ENCODE data around the gene CCNYL1.

Gene CCNYL1

DNA sequence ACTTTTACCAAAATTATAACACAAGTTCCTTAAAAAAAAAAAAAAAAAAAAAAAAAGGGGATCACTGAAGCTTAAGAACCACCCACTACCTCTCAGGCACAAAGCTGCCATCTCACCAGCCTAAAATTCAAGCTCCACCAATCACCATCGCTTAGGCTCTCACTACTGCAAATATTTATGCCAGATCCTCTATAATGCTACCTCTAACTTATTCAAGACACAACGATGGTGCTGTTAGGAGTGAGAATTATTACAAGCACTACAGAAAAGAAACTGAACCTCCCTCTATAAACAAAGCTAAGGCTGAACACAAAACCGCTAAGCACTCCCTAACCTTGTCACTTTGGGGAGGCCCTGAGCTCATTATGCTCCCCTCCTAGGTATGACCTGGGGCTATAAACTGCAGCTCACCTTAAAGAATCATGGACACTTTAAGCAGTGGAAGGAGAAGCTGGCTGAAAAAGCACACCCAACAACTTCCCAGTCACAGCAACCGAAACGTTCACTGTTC, 54.7 kb downstream of the CCNYL1 start:
- DNase-seq (ENCODE audit: low read depth): no peak

DNA sequence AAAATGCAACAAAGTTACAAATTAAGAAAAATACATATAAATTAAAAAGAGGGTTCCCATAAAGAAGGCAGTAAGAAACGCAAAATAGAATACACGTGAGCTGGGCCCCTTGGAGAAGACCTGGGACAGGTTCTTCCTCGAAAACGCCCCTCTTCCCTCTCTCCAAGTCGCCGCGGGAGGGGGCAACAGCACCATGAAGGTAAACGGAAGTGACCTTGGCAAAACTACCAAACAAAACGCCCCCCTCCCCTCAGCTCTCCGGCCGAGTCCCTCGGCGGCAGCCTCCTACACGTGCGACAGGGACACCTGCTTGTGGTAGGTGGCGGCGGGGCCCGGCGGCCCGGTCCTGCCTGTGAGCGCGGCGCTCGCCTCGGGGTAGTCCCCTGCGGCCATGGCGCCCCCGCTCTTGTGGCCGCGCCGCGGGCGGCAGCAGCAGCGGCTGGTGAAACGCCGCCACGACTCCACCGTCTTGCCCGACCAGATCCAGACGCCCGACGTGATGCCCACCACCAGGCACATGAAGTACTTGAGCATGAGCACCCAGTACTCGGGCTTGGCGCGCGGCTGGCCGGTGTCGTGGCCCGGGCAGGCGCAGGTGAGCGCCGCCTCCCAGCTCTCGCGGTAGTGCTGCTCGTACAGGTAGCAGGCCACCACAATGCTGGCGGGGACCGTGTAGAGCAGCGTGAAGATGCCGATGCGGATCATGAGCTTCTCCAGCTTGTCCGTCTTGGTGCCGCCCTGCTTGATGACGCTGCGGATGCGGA, 55.4 kb downstream of the CCNYL1 start:
- DNase-seq (ENCODE audit: low read depth): no peak

- no peak for DNase-seq (ENCODE audit: low read depth)
These were observed 56.2 kb downstream of the CCNYL1 start for GRCh38 chr2:207767461-207768167.

- DNase-seq (ENCODE audit: low read depth): no peak
These were observed 56.9 kb downstream of the CCNYL1 start for GRCh38 chr2:207768168-207768865.

DNA sequence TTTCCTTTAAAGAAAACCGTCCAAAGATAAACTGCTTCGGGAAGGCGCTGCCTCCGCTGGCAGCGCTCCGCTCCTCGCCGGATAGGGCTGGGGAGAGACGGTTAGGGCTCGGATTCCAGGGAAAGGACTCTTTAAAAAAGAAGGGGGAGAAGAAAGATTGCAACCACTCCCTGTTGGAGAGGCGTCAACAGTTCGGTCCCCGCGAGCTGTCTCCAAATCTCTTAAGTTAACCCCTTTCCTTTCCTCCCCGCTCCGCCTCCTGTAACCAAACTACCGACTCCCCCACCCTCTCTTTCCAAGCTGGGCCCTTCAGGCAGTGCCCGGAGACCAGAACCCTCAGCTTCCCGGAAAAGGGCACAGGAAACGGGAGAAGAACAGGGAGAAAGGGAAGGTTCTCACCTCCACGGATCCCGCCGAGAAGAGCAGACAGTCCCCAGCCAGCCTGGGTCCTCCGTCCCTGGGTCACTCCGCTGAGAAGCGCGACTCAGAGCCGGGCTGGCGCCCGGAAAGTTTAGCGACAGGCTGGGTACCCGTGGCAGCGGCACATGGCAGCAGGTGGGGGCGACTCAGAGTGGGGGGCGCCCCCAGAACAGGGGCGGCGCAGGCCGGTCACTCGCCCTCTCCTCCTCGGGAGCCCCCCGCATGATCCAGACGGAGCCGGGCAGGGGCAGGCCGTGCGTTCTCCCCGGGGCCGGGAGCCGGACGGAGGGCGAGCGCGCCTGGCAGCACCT, 57.6 kb downstream of the CCNYL1 start:
- no peak for DNase-seq (ENCODE audit: low read depth)

DNA sequence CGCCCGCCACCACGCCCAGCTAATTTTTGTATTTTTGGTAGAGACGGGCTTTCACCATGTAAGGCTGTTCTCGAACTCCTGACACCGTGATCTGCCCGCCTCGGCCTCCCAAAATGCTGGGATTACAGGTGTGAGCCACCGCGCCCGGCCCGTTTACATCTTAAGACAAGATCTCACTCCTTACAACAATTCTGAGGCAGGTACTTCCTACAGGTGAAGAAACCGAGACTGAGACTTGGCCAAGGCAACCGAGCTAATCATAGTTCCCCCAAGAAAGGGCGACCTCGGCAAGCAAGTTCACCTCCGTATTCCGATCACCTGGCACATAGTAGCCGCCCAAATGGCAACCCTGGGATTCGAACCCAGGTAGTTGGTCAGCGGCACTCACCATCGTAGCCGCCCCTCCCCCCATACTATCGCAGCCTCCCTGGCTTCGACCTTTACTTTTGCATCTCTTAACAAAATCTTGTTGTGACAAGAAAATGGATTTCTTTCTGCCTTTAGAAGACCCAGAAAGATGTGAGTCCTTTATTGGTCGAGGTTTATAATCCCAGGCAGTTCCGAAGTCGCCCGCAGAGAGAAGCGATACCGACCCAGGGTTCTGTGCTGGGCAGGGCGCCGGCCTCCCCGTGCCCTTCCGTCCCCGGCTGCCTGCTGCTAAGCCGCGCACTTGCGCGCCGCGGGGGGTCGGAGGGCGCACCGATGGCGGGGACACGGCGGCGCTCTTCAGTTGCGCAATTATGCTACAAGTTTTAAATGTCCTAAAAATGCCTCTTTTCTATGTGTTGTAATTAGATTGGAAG, 59.4 kb downstream of the CCNYL1 start:
- no peak for DNase-seq (ENCODE audit: low read depth)

DNA sequence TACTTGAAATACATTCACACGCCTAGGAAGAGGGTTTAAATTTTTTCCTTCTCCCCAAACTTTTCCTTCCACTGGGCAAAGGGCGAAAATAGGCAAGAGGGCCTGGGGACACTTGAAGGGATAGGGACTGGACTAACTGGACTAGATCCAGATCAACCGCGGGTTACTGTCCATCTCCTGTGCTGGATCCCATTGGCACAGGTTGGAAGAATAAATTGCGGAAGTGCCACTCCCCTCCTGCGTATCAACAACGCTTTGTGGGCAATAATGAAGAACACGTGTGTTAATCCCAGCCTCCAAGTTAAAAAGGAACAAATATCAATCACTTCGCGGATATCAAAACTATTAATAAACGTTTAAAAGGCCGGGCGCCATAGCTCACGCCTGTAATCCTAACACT, 60.0 kb downstream of the CCNYL1 start:
- no peak for DNase-seq (ENCODE audit: low read depth)

- DNase-seq (ENCODE audit: low read depth): no peak
These were observed 60.8 kb downstream of the CCNYL1 start for GRCh38 chr2:207772081-207772843.

DNA sequence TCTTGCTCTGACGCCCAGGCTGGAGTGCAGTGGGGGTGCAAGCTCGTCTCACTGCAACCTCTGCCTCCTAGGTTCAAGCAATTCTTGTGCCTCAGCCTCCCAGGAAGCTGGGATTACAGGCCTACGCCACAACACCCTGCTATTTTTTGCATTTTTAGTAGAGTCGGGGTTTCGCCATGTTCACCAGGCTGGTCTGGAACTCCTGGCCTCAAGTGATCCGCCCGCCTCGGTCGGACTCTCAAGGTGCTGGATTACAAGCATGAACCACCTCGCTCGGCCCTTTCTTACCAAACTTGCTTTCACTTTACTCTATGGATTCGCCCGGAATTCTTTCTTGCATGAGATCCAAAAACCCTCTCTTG, 61.4 kb downstream of the CCNYL1 start:
- DNase-seq (ENCODE audit: low read depth): no peak

- DNase-seq (ENCODE audit: low read depth): no peak
These were observed 64.0 kb downstream of the CCNYL1 start for GRCh38 chr2:207775473-207775872.

DNA sequence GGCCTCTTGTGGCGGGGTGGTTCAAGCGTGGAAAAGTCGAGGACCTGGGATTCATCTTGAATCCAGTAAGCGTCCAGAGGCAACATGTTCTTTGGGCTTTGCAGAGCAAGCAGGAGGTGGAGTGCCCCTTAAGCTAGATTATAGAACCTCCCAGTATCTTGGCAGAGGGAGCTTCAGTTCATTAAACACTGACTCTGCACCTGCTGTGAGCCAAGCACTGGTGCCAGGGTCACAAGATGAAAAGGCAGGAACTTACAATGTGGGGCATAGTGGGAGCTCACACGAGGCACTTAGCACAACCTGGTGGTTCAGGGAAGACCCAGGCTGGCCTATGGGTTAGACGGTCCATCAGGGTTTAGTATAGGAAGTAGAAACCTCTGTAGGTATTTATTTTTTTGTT, 65.7 kb downstream of the CCNYL1 start:
- DNase-seq (ENCODE audit: low read depth): no peak

DNA sequence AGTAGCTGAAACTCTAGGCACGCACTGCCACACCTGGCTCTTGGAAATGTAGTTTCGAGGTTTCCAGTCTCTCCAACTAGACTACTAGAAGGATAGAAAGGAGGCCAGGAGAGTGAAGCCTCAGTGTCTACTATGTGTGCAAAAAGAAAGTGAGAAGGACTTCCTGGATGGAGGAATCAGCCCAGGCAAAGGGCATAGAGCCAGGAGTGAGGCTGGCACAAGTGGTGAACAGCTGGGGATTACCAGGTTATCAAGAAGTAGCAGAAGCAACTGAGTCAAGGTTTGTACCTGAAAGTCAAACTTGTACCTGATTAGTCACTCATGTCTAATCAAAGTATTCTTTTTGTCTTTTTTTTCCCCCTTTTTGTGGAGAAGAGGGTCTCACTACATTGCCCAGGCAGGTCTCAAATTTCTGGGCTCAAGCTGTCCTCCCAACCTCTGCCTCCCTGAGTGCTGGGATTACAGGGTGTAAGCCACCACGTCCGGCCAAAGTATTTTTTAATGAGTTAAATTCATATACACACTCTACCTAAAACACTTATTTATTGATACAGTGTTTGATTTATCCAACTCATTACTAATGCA, 67.0 kb downstream of the CCNYL1 start:
- DNase-seq (ENCODE audit: low read depth): no peak

- no peak for DNase-seq (ENCODE audit: low read depth)
These were observed 68.1 kb downstream of the CCNYL1 start for GRCh38 chr2:207779523-207779922.

DNA sequence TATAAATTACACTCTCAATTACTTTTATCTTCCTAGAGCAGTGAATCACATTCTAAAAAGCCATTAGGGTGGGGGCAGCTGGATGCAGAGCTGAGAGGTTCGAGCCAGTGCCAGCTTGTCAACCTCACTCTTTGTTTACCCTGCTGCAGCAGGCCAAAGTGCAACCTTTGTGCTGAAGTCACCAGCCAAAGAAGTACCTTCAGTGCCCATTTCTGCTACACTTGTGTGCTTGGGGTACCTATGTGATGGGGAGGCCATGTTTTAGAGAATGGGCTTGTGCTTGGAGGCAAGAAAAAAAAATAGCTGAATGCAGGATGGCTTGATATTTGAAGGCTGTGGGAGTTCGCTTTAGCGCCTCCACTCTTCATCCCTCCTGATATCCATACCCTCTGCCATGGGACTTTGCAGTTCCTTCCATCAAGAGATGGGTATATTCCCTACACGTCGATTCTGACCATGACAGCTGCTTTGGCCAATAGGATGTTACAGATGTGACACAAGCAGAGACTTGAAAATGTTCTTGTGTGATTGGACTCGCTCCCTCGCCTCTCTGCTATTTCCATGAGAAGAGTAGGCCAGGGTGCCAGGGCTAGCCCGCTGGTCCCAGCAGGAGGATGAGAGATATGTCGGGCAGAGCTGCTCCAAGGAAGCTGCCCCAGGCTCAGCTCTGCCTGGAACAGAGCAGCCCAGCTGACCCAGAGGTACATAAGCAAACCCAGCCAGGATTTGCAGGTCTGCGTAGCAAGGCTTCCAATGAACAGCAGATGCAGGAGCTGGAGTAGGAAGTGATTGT, 71.0 kb downstream of the CCNYL1 start:
- DNase-seq (ENCODE audit: low read depth): no peak

- no peak for DNase-seq (ENCODE audit: low read depth)
These were observed 72.1 kb downstream of the CCNYL1 start for GRCh38 chr2:207783514-207783913.

- DNase-seq (ENCODE audit: low read depth): no peak
These were observed 73.5 kb downstream of the CCNYL1 start for GRCh38 chr2:207784898-207785297.

- DNase-seq (ENCODE audit: low read depth): no peak
These were observed 75.6 kb downstream of the CCNYL1 start for GRCh38 chr2:207787017-207787416.

DNA sequence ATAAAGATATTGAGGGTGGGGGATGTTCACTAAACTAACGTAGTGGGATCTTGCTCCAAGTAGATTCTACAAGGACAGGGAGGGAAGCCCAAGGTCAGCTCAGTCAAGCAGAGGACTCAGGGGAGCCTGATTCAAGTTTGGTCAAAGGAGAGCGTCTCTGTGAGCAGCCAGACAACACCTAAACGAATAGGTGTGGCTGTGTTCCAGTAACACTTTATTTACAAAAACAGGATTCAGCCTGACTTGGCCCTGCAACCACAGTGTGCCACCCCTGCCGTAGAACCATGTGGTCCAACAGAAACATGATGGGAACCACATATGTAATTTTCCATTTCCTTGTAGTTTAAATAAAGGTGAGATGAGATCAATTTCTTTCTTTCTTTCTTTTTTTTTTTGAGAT, 76.4 kb downstream of the CCNYL1 start:
- DNase-seq (ENCODE audit: low read depth): no peak

DNA sequence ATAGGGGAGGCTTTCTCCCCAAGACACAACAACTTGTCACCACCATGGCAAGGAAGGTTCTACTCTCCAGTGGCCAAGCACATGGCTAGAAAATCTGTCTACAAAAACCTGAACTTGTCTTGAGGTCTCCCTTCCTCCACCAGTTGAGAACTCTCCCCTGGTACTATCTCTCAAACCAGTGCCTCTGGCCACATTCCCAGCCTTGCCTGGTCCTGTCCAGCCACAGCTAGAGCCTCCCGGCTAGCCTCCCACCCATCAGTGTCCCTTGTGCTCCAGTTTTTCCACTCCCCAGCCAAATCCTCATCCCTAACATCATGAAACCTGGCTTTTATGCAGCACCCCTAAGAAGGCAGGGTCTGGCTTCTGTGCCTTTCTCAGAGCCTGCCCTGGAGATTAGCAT, 79.5 kb downstream of the CCNYL1 start:
- DNase-seq (ENCODE audit: low read depth): no peak

All from stimulated activated CD4-positive, alpha-beta T cell treated with anti-CD3 and anti-CD28 coated beads, Interleukin-2, amount 100 ng/mL, for 4 hours (primary cell).